NCI-H2081 treated with DMSO at 0.1 percent for 48 hours (cell line): Measurements from ENCODE around the gene LY9.
A peak's percentile ranks its signal among the peaks of the same experiment; 100 is the strongest.

Experiments
- DNase-seq: peaks from one replicate; lab custom pipeline; 2025; lab: John Stamatoyannopoulos, UW

LY9 gene

GRCh38 chr1:160801836-160802580, 6.0 kb downstream of the LY9 start:
- no peak for DNase-seq

GRCh38 chr1:160806109-160806665, 10.2 kb downstream of the LY9 start:
- DNase-seq = no peak

GRCh38 chr1:160806784-160807183, 10.8 kb downstream of the LY9 start:
- DNase-seq = no peak

- no peak for DNase-seq
These were observed 11.3 kb downstream of the LY9 start for GRCh38 chr1:160807247-160807646.

- DNase-seq = no peak
These were observed 11.8 kb downstream of the LY9 start for GRCh38 chr1:160807738-160808137.

- no peak for DNase-seq
These were observed 12.3 kb downstream of the LY9 start for GRCh38 chr1:160808289-160808688.

GRCh38 chr1:160810486-160810885, 14.5 kb downstream of the LY9 start:
- no peak for DNase-seq

GRCh38 chr1:160811147-160811546, 15.2 kb downstream of the LY9 start:
- no peak for DNase-seq

- DNase-seq = no peak
These were observed 17.2 kb downstream of the LY9 start for GRCh38 chr1:160813215-160813614.

- DNase-seq = no peak
These were observed 18.3 kb downstream of the LY9 start for GRCh38 chr1:160814316-160814715.

- no peak for DNase-seq
These were observed 18.9 kb downstream of the LY9 start for GRCh38 chr1:160814856-160815255.

GRCh38 chr1:160818207-160818937, 22.4 kb downstream of the LY9 start:
- DNase-seq = no peak

- DNase-seq = no peak
These were observed 23.2 kb downstream of the LY9 start for GRCh38 chr1:160819186-160819585.

- DNase-seq = no peak
These were observed 25.7 kb downstream of the LY9 start for GRCh38 chr1:160821627-160822026.

GRCh38 chr1:160823296-160823695, 27.3 kb downstream of the LY9 start:
- no peak for DNase-seq

- no peak for DNase-seq
These were observed 30.6 kb downstream of the LY9 start for GRCh38 chr1:160826546-160826945.

GRCh38 chr1:160827418-160827817, 31.4 kb downstream of the LY9 start:
- DNase-seq = no peak

GRCh38 chr1:160829766-160830165, 33.8 kb downstream of the LY9 start:
- no peak for DNase-seq

GRCh38 chr1:160830321-160831153, 34.6 kb downstream of the LY9 start:
- no peak for DNase-seq

- DNase-seq = peak; percentile 30
These were observed 39.1 kb downstream of the LY9 start for GRCh38 chr1:160834945-160835565.

- no peak for DNase-seq
These were observed 39.8 kb downstream of the LY9 start for GRCh38 chr1:160835751-160836150.

- DNase-seq = no peak
These were observed 40.6 kb downstream of the LY9 start for GRCh38 chr1:160836561-160836960.
